PC-9 (cell line): Measurements from ENCODE around the gene CAPZA2.

Source experiments
- CTCF ChIP-seq: fragments of 200-600 bp; sonication (generic); conservative IDR thresholded peaks from 2 replicates; pipeline ENCODE4 v1.6.1; 2017; ENCODE audit warnings: mixed run types, antibody characterized with exemption, mild to moderate bottlenecking, moderate library complexity
- EZH2 ChIP-seq: fragments of 200-600 bp; sonication (generic); IDR thresholded peaks from 2 replicates; pipeline ENCODE4 v1.8.0; 2017; ENCODE audit warnings: antibody characterized with exemption, low read depth

GRCh38 chr7:116934580-116934979 lies 72.2 kb downstream of the CAPZA2 start:
- TF ChIP-seq CTCF (no peak), EZH2 (no peak)
